Astrocyte (in vitro differentiated cells and primary cell): Measurements from ENCODE around the gene OR8H3.

ENCODE experiments used
- CTCF ChIP-seq: IDR thresholded peaks from 2 replicates; pipeline ENCODE4 v1.5.1; 2011; ENCODE audit warnings: low read depth, mild to moderate bottlenecking, inconsistent platforms, low read length, moderate library complexity; ENCODE audit not compliant: insufficient read depth
- EZH2 ChIP-seq: IDR thresholded peaks from 2 replicates; pipeline ENCODE4 v1.6.1; 2012; ENCODE audit warnings: mild to moderate bottlenecking, low read length, inconsistent platforms; ENCODE audit not compliant: insufficient read depth

GRCh38 chr11:56151376-56151775 is 29.2 kb downstream of the OR8H3 start:
- TF ChIP-seq CTCF = no peak
- no peak for TF ChIP-seq EZH2
